Mesothelial cell of epicardium (in vitro differentiated cells): ENCODE data around the gene STARD13. TPM values are rescaled to one million over a fixed set of nuclear protein-coding genes. Genes with fewer than 3 reads are reported as not detected.

Experiments
- DNase-seq, 2 experiments: peaks; one replicate each; pipeline ENCODE4 v3.0.0; 2021; ENCODE audit warnings: low spot score in 2 of 2; ENCODE audit not compliant: unreplicated experiment in 2 of 2
- H3K27ac Mint-ChIP-seq: 2 replicates; pipeline ENCODE4 v1.8.0; 2021; ENCODE audit warnings: mixed read lengths
- H3K27me3 Mint-ChIP-seq: 2 replicates; pipeline ENCODE4 v1.8.0; 2021; ENCODE audit warnings: low read depth, mixed read lengths
- H3K36me3 Mint-ChIP-seq: 2 replicates; pipeline ENCODE4 v1.8.0; 2021; ENCODE audit warnings: mixed read lengths
- H3K4me1 Mint-ChIP-seq: 2 replicates; pipeline ENCODE4 v1.8.0; 2021; ENCODE audit warnings: mixed read lengths
- H3K4me3 Mint-ChIP-seq: 2 replicates; pipeline ENCODE4 v1.8.0; 2021; ENCODE audit warnings: mild to moderate bottlenecking, moderate library complexity, mixed read lengths
- H3K9me3 Mint-ChIP-seq: 2 replicates; pipeline ENCODE4 v1.8.0; 2021; ENCODE audit warnings: mixed read lengths
- total RNA-seq: library from RNA; stranded (reverse); gene quantifications from 3 replicates; pipeline ENCODE4 v1.2.1, GENCODE V29; 2021
- TF ChIP-seq, protein P1 (sequence below): fragments of 200-600 bp; sonication (generic); IDR thresholded peaks from one replicate; pipeline ENCODE4 v1.5.0; 2021; ENCODE audit warnings: antibody characterized with exemption; ENCODE audit not compliant: unreplicated experiment

Gene STARD13
- total RNA-seq, 1 donor from 2014 or later = 23.0 TPM

DNA sequence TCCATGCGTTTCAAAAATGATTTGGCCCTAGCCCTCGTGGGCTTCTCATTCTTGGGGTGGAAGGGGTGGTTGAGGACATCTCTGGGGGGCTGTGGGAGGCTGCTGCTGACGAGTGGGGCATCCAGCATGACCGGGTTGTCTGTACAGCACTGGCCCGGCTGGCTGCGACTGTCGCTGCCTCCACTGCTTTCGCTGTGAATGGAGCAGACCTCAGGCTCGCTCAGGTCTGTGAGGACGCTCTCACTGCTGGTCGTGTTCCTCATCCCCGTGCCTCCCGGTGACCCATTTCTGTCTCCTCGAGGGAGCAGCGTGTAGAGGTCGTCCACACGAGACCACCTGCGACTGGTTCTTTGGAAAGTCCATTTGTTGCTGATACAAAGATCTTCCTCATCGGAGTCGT lies 155.7 kb downstream of the STARD13 start:
- H3K27ac Mint-ChIP-seq = no peak overlapping the region
- H3K4me1 Mint-ChIP-seq = peaks cover 22% of the 10 kb centered on the region
- H3K36me3 Mint-ChIP-seq = peaks cover 30% of the 10 kb centered on the region

GRCh38 chr13:33129094-33129832 lies 156.3 kb downstream of the STARD13 start:
- peaks cover 30% of the 10 kb centered on the region for H3K36me3 Mint-ChIP-seq
- TF ChIP-seq, protein P1, sequence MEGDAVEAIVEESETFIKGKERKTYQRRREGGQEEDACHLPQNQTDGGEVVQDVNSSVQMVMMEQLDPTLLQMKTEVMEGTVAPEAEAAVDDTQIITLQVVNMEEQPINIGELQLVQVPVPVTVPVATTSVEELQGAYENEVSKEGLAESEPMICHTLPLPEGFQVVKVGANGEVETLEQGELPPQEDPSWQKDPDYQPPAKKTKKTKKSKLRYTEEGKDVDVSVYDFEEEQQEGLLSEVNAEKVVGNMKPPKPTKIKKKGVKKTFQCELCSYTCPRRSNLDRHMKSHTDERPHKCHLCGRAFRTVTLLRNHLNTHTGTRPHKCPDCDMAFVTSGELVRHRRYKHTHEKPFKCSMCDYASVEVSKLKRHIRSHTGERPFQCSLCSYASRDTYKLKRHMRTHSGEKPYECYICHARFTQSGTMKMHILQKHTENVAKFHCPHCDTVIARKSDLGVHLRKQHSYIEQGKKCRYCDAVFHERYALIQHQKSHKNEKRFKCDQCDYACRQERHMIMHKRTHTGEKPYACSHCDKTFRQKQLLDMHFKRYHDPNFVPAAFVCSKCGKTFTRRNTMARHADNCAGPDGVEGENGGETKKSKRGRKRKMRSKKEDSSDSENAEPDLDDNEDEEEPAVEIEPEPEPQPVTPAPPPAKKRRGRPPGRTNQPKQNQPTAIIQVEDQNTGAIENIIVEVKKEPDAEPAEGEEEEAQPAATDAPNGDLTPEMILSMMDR = no peak
- no peaks in the 10 kb centered on the region for H3K9me3 Mint-ChIP-seq
- H3K4me1 Mint-ChIP-seq = peaks cover 23% of the 10 kb centered on the region
- no peak for DNase-seq
- H3K27ac Mint-ChIP-seq = no peak overlapping the region
- no peaks in the 10 kb centered on the region for H3K27me3 Mint-ChIP-seq
- no peak overlapping the region for H3K4me3 Mint-ChIP-seq

More for the DNA sequence above, 155.7 kb downstream of the STARD13 start:
- no peak overlapping the region for H3K4me3 Mint-ChIP-seq
- TF ChIP-seq, protein P1 = no peak
- DNase-seq = no peak
- no peaks in the 10 kb centered on the region for H3K9me3 Mint-ChIP-seq
- no peaks in the 10 kb centered on the region for H3K27me3 Mint-ChIP-seq

DNA sequence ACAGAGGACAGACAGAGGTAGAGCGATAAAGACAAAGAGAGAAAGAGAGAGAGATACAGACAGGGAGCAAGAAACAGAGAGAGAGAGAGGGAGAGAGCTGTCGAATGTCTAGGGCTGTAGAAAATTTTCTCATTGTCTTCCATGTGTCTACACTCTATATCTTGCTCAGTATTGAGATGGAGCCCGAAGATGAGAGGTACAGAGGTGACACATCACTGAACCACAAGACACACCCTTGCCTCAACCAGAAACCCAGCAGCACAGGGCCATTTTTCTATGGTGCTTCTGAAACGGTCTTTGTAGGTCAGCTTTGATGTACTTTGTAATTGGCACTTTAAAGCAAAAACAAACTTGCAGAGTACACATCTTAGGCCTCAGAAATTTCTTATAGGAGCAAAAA lies 157.4 kb downstream of the STARD13 start:
- TF ChIP-seq, protein P1 = no peak
- no peaks in the 10 kb centered on the region for H3K9me3 Mint-ChIP-seq
- DNase-seq = no peak
- H3K4me1 Mint-ChIP-seq = peaks cover 33% of the 10 kb centered on the region
- H3K36me3 Mint-ChIP-seq = peaks cover 26% of the 10 kb centered on the region
- H3K4me3 Mint-ChIP-seq = no peak overlapping the region
- H3K27ac Mint-ChIP-seq = no peak overlapping the region
- H3K27me3 Mint-ChIP-seq = no peaks in the 10 kb centered on the region

DNA sequence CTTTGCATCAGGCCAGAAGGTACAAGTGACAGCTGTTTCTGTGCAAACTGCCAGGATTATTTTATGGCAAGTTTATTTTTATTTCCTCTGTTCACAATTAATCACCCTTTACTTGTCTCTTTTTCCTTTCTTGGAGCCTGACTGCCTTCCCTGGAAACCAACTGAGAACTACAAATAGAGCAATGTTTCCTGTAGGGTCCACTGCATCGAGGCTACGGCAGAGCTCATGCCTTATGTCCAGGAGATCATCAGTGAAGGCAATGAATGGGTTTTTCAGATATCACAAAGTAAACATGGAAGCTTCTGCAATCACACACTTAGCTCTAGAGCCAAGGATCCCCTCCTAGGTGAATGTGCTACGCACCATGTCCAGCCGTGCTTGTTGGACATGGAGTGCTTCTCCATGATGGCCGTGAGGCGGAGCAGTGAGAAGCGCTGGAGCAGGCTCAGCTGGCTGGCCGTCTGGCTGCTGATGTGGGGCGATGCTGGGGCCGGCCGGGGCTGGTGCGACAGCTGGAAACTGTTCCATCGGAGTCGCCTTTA lies 158.5 kb downstream of the STARD13 start:
- H3K27ac Mint-ChIP-seq = no peak overlapping the region
- no peaks in the 10 kb centered on the region for H3K27me3 Mint-ChIP-seq
- H3K9me3 Mint-ChIP-seq = no peaks in the 10 kb centered on the region
- no peak for DNase-seq
- no peak overlapping the region for H3K4me3 Mint-ChIP-seq
- H3K4me1 Mint-ChIP-seq = peaks cover 38% of the 10 kb centered on the region
- TF ChIP-seq, protein P1 = no peak
- H3K36me3 Mint-ChIP-seq = peaks cover 24% of the 10 kb centered on the region

GRCh38 chr13:33125821-33126570 lies 159.6 kb downstream of the STARD13 start:
- peaks cover 20% of the 10 kb centered on the region for H3K36me3 Mint-ChIP-seq
- DNase-seq = no peak
- H3K4me1 Mint-ChIP-seq = peaks cover 38% of the 10 kb centered on the region
- TF ChIP-seq, protein P1 = no peak
- H3K9me3 Mint-ChIP-seq = no peaks in the 10 kb centered on the region
- no peak overlapping the region for H3K4me3 Mint-ChIP-seq
- H3K27me3 Mint-ChIP-seq = no peaks in the 10 kb centered on the region
- H3K27ac Mint-ChIP-seq = peak overlapping the region; percentile 60
